Thymus (tissue), 11 donors: ENCODE data around the gene PCSK5. TPM values are rescaled to one million over a fixed set of nuclear protein-coding genes. Genes with fewer than 3 reads are reported as not detected.

Experiments
- DNase-seq, 9 donors: peaks; one replicate each; pipeline ENCODE4 v3.0.0-alpha.2; 2013; ENCODE audit warnings: low spot score in 9 of 9, low read depth in 6 of 9, missing footprints in 1 of 9
- H3K27ac ChIP-seq, 2 donors: one replicate each; pipeline ENCODE4 v1.5.1; 2013; ENCODE audit warnings: control low read depth in 1 of 2, low read depth in 1 of 2, low read length in 1 of 2, mild to moderate bottlenecking in 1 of 2, moderate library complexity in 1 of 2
- H3K27me3 ChIP-seq, 2 donors: one replicate each; pipeline ENCODE4 v1.5.1; 2013; ENCODE audit warnings: low read length in 1 of 2; ENCODE audit not compliant: control insufficient read depth in 2 of 2, insufficient read depth in 1 of 2
- H3K36me3 ChIP-seq, 2 donors: one replicate each; pipeline ENCODE4 v1.5.1; 2013; ENCODE audit warnings: low read length in 1 of 2, mild to moderate bottlenecking in 1 of 2, moderate library complexity in 1 of 2; ENCODE audit not compliant: control insufficient read depth in 2 of 2, insufficient read depth in 2 of 2
- H3K4me1 ChIP-seq, 2 donors: one replicate each; pipeline ENCODE4 v1.5.1; 2013; ENCODE audit warnings: low read length in 2 of 2; ENCODE audit not compliant: control insufficient read depth in 2 of 2, insufficient read depth in 2 of 2
- H3K4me3 ChIP-seq, 2 donors: one replicate each; pipeline ENCODE4 v1.5.1; 2013; ENCODE audit warnings: low read length in 2 of 2, control low read depth in 1 of 2, mild to moderate bottlenecking in 1 of 2
- H3K9me3 ChIP-seq, 2 donors: one replicate each; pipeline ENCODE4 v1.5.1; 2013; ENCODE audit warnings: low read length in 1 of 2, mild to moderate bottlenecking in 1 of 2; ENCODE audit not compliant: control insufficient read depth in 2 of 2, insufficient read depth in 1 of 2
- WGBS: extraction: QIAGEN DNeasy Blood & Tissue Kit; methylation state at CpG from one replicate; pipeline ENCODE4 v1.1.7; 2013; 5-methylcytosine and 5-hydroxymethylcytosine counted together
- polyA plus RNA-seq: library from polyadenylated mRNA; stranded (reverse); fragments of 200-250 nt; gene quantifications from one replicate; pipeline ENCODE4 v1.2.3, GENCODE V29; 2013
- total RNA-seq: library from RNA; stranded (reverse); fragments of 120-200 nt; gene quantifications from one replicate; pipeline ENCODE4 v1.2.4, GENCODE V29; 2013
- donor health status: healthy.

The PCSK5 gene
- total and polyA plus RNA-seq, 2 donors: 4.1 to 20.1 TPM

GRCh38 chr9:76161106-76161505, 270.6 kb downstream of the PCSK5 start:
- H3K4me1 ChIP-seq: peaks cover 0 to 4% of the 10 kb centered on the region in 2 donors
- DNase-seq: no peak
- no peaks in the 10 kb centered on the region for H3K9me3 ChIP-seq
- no peak overlapping the region for H3K4me3 ChIP-seq
- no peak overlapping the region for H3K27ac ChIP-seq
- WGBS: 94% methylated on average over 5 of the region's 5 CpGs
- H3K36me3 ChIP-seq: peaks cover 40 to 57% of the 10 kb centered on the region in 2 donors
- no peaks in the 10 kb centered on the region for H3K27me3 ChIP-seq

DNA sequence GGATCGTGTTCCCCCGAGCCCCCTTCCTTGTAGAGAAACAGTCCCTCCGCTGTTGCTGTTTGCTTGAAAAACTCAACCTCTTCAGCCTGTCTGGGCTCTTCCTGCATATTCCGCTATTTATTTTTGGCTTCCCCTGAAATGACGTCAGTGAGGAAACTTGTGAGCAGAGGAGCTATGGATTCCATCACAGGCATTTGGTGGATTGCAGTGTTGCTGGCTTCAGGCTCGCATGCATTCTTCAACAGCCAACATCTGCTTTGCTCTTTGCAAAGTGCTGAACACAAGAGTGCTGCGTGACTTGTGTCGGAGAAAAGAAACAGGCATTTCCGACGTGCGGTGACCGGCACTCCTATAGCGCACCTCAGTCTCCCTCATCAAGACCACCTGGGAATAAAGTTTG, 271.1 kb downstream of the PCSK5 start:
- no peak overlapping the region for H3K27ac ChIP-seq
- peaks cover 43 to 61% of the 10 kb centered on the region in 2 donors for H3K36me3 ChIP-seq
- H3K4me3 ChIP-seq: no peak overlapping the region
- no peak for DNase-seq
- H3K27me3 ChIP-seq: no peaks in the 10 kb centered on the region
- H3K4me1 ChIP-seq: peaks cover 0 to 4% of the 10 kb centered on the region in 2 donors
- H3K9me3 ChIP-seq: no peaks in the 10 kb centered on the region
- WGBS: 96% methylated on average over 13 of the region's 13 CpGs

- no peak for DNase-seq
- WGBS: 96% methylated on average over 4 of the region's 4 CpGs
- Histone ChIP-seq H3K9me3 (no peaks in the 10 kb centered on the region), H3K27me3 (no peaks in the 10 kb centered on the region), H3K4me3 (no peak overlapping the region), H3K4me1 (peaks cover 0 to 4% of the 10 kb centered on the region in 2 donors), H3K27ac (no peak overlapping the region), H3K36me3 (peaks cover 41 to 56% of the 10 kb centered on the region in 2 donors)
These were observed 271.7 kb downstream of the PCSK5 start for GRCh38 chr9:76162086-76162730.

DNA sequence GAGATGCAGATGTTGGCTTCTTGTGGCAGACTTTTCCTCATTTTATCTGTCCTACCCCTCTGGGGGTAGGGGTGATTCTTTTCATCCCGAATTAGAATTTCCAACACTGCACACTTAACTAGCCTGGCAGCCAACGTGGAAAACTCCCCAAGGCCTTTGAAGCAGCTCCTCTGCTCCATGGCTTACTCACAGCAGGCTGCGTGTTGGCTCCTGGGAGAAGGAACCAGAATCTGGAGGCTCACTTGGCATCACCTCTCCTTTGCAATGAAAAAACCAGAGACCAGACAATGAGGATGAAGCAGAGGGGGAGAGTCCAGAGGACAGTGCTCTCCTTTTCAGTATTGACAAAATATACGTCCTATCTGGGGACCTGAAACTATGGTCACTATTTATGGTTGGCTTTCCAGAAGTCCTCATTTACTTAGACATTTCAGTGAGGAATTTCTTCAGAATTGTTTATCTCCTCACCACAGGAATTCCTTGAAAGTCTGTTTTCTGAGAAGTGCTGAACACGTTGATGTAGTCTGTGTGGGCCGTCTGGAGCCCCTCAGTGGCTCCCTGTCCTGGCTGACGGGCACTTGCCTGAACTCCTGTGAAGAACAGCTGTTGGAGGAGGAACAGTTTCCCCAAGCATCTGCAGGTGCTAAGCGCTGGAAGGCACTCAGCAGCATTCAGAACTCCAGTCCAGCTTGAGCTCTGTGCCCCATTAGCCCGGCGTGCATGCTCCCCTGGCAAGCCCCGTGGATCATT, 272.5 kb downstream of the PCSK5 start:
- Histone ChIP-seq H3K27ac (no peak overlapping the region), H3K4me3 (no peak overlapping the region), H3K27me3 (no peaks in the 10 kb centered on the region), H3K4me1 (peaks cover 0 to 4% of the 10 kb centered on the region in 2 donors), H3K9me3 (no peaks in the 10 kb centered on the region), H3K36me3 (peaks cover 41 to 56% of the 10 kb centered on the region in 2 donors)
- no peak for DNase-seq
- WGBS: 89% methylated on average over 11 of the region's 11 CpGs

GRCh38 chr9:76166526-76166925, 276.1 kb downstream of the PCSK5 start:
- no peaks in the 10 kb centered on the region for H3K9me3 ChIP-seq
- peak in 1 of 9 donors; percentile 10 for DNase-seq
- WGBS: 13% methylated on average over 2 of the region's 2 CpGs
- H3K4me3 ChIP-seq: no peak overlapping the region
- H3K27me3 ChIP-seq: no peaks in the 10 kb centered on the region
- H3K27ac ChIP-seq: no peak overlapping the region
- peaks cover 33 to 40% of the 10 kb centered on the region in 2 donors for H3K36me3 ChIP-seq
- no peaks in the 10 kb centered on the region for H3K4me1 ChIP-seq

DNA sequence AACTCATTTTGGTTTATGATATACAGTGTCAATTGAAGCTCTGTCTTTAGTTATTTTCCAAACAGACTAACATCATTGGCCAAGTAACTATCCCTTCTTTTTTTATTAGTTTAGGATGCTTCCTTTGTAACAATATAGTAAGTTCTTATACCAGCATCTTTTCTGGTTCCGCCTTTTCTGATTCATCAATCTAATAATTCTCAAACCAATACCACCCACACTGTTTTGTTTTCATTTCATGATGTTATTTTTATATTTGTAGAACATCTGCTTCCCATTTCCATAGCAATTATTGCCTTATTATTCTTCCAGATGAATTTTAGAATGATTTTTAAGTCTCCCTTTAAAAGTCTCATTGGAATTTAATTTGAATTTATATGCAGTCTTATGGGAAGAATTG, 285.7 kb downstream of the PCSK5 start:
- no peaks in the 10 kb centered on the region for H3K4me1 ChIP-seq
- H3K27ac ChIP-seq: no peak overlapping the region
- no peaks in the 10 kb centered on the region for H3K9me3 ChIP-seq
- H3K4me3 ChIP-seq: no peak overlapping the region
- DNase-seq: no peak
- H3K36me3 ChIP-seq: peaks cover 14 to 31% of the 10 kb centered on the region in 2 donors
- WGBS: 100% methylated on average over 1 of the region's 1 CpG
- no peaks in the 10 kb centered on the region for H3K27me3 ChIP-seq

- WGBS: 97% methylated on average over 5 of the region's 5 CpGs
- H3K9me3 ChIP-seq: no peaks in the 10 kb centered on the region
- H3K4me1 ChIP-seq: no peaks in the 10 kb centered on the region
These were observed 287.5 kb downstream of the PCSK5 start for GRCh38 chr9:76177931-76178330.

GRCh38 chr9:76180541-76180940, 290.1 kb downstream of the PCSK5 start:
- Histone ChIP-seq H3K9me3 (no peaks in the 10 kb centered on the region), H3K27ac (no peak overlapping the region), H3K4me3 (no peak overlapping the region), H3K27me3 (no peaks in the 10 kb centered on the region), H3K36me3 (peaks cover 23 to 48% of the 10 kb centered on the region in 2 donors), H3K4me1 (no peaks in the 10 kb centered on the region)
- no peak for DNase-seq
- 95% methylated on average over 3 of the region's 3 CpGs for WGBS

More at GRCh38 chr9:76177931-76178330, 287.5 kb downstream of the PCSK5 start:
- H3K4me3 ChIP-seq: no peak overlapping the region
- no peak overlapping the region for H3K27ac ChIP-seq
- H3K36me3 ChIP-seq: peaks cover 20 to 40% of the 10 kb centered on the region in 2 donors
- no peak for DNase-seq
- no peaks in the 10 kb centered on the region for H3K27me3 ChIP-seq

GRCh38 chr9:76181020-76181641, 290.7 kb downstream of the PCSK5 start:
- Histone ChIP-seq H3K36me3 (peaks cover 23 to 49% of the 10 kb centered on the region in 2 donors), H3K4me3 (no peak overlapping the region), H3K9me3 (no peaks in the 10 kb centered on the region), H3K27ac (no peak overlapping the region), H3K27me3 (no peaks in the 10 kb centered on the region), H3K4me1 (no peaks in the 10 kb centered on the region)
- WGBS: 89% methylated on average over 5 of the region's 5 CpGs
- no peak for DNase-seq
